ENCODE data around the gene EVX2. TPM values are rescaled to one million over a fixed set of nuclear protein-coding genes. Genes with fewer than 3 reads are reported as not detected.

The EVX2 gene
- polyA plus RNA-seq: not detected
- long read RNA-seq, donor 1: 0 reads
- long read RNA-seq, donor 2: 0 reads
- long read RNA-seq, donor 3: 0 reads
- long read RNA-seq, donor 4: 0 reads
- long read RNA-seq, donor 5: 0 reads
- long read RNA-seq, donor 6: 0 reads
- long read RNA-seq, donor 7: 0 reads
- long read RNA-seq, donor 8: 0 reads
- long read RNA-seq, donor 9: 0 reads
- long read RNA-seq, donor 10: 0 reads
- long read RNA-seq, donor 11: 0 reads

DNA sequence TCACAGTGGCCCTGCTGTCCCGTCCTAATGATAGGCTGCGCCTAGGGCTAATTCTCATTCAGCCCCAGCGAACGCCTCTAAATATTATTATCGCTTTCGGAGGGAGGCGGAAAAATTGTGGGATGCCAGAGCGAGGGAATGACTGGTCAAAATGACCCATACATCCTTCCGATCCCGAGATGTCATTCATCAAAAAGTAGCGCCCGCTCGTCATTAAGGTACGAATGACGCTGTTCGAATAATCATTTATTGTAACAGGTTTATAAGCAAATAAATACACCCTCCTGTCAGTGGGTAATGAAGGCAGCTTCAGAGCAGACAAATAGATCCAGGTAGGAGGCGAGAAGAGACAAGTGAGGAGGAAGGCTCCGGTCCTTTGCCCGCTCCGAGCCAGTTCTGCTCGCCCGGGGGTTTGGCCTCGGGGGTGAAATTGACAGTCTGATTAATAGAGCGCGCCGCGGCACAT is at the start of gene EVX2:
Gene EVX2, minus strand, starts transcription at position 167 of the 466 bp plus-strand sequence. CDS start 186 bp downstream, outside the sequence.
- Histone ChIP-seq H3K9me3 (ENCODE audit: control insufficient read depth, low read depth, low read length) (peaks cover 41% of the 10 kb centered on the region), H3K27me3 (ENCODE audit: control insufficient read depth, insufficient read depth, low read length) (peaks cover 97% of the 10 kb centered on the region), H3K4me3 (ENCODE audit: low read length) (no peak within 1 kb of the TSS), H3K4me1 (ENCODE audit: control insufficient read depth, insufficient read depth, low read length) (peaks cover 13% of the 10 kb centered on the region), H3K27ac (ENCODE audit: low read length) (no peak within 1 kb of the TSS), H3K36me3 (ENCODE audit: control insufficient read depth, insufficient read depth, low read length) (no peaks in the 10 kb centered on the region)
- no CpG with 5 or more reads among the region's 27 CpGs for WGBS (ENCODE audit: insufficient coverage, low lambda C conversion rate)
- no peak for DNase-seq

DNA sequence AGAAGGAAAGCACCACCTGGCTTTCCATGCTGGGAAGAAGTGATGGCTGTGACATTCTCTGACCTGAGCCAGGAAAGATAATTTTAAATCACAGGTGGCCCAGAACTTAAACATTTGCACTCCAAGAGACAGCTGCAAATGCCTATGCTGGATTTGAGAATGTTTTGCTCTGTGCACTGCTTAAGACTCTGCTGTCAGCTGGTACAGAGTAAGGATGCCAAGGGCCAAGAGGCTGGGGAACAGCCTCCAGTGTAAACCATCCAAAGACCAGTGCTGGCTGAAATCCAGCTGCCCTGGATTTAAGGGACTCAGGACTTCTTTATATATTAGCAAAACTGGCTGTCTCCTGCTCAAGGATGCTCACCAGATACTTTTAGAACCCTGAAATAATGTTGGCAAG is 49.6 kb upstream of the EVX2 start:
- Histone ChIP-seq H3K27ac (ENCODE audit: low read length) (no peak overlapping the region), H3K27me3 (ENCODE audit: control insufficient read depth, insufficient read depth, low read length) (peaks cover 91% of the 10 kb centered on the region), H3K36me3 (ENCODE audit: control insufficient read depth, insufficient read depth, low read length) (no peaks in the 10 kb centered on the region), H3K9me3 (ENCODE audit: control insufficient read depth, low read depth, low read length) (peaks cover 6% of the 10 kb centered on the region), H3K4me1 (ENCODE audit: control insufficient read depth, insufficient read depth, low read length) (peaks cover 2% of the 10 kb centered on the region), H3K4me3 (ENCODE audit: low read length) (no peak overlapping the region)
- no peak for DNase-seq

DNA sequence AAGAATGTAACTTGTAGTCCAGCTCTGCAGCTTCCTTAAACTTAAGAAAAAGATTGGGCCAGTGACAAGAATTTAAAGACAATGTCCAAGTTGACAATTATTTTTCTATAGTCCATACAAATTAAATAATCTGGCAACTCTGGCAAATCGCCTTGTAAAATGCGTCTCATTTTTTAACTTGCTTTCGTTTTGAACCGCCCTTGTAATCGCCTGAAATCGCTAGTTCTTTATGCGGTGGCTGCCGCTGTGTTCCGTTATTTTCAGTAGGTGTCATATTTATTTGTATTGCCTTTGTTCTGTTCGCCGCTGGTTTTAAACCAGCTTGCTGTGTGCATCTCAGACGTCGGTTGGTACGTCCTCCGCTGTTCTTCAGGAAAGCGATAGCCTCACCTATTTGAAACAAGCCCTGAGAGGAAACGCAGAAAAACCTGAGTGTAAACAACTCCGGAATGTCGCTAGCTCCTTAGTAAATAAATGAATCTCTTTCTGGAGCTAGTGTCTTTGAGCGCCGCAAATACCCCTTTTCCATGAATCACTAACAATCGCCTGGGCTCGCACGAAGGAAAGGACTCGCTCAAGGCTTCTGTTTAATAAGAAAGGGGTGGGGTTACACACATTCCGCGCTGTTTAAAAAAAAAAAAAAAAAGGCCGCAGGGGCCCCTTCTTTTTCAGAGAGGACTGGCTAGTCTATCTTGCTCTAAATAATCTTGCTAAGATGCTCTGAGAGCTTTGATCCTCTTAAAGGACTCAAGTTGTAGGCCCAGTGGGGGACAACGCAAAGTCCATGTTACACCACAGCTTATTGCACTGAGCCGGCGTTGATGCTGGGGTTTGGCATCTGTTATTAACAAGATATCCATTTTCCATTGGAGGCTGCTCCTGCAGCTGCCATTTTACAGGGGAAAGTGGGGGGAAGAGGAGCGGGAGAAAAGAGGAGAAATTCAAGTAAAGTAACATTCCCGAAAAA is 48.7 kb upstream of the EVX2 start:
- no CpG with 5 or more reads among the region's 33 CpGs for WGBS (ENCODE audit: insufficient coverage, low lambda C conversion rate)
- Histone ChIP-seq H3K27ac (ENCODE audit: low read length) (no peak overlapping the region), H3K4me3 (ENCODE audit: low read length) (peak overlapping the region; percentile 17), H3K36me3 (ENCODE audit: control insufficient read depth, insufficient read depth, low read length) (no peaks in the 10 kb centered on the region), H3K27me3 (ENCODE audit: control insufficient read depth, insufficient read depth, low read length) (peaks cover 91% of the 10 kb centered on the region), H3K4me1 (ENCODE audit: control insufficient read depth, insufficient read depth, low read length) (peaks cover 2% of the 10 kb centered on the region), H3K9me3 (ENCODE audit: control insufficient read depth, low read depth, low read length) (peaks cover 6% of the 10 kb centered on the region)
- DNase-seq: no peak

DNA sequence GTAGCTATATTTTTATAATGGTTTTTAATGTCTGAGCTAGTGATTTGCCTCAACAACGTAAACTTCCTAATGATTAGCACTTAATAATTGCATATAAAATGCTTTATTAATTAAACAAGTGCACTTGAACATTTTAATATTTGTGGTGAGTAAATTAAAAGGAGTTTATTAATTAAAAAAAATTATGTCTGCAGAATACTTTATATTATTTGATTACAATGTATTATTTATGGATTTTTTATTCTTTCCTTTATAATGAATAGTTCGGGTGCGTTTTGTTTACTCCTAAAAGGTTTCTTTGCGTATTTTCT is 48.0 kb upstream of the EVX2 start:
- no peak overlapping the region for H3K27ac ChIP-seq (ENCODE audit: low read length)
- peaks cover 5% of the 10 kb centered on the region for H3K9me3 ChIP-seq (ENCODE audit: control insufficient read depth, low read depth, low read length)
- WGBS (ENCODE audit: insufficient coverage, low lambda C conversion rate): 20% methylated on average over 1 of the region's 4 CpGs
- H3K36me3 ChIP-seq (ENCODE audit: control insufficient read depth, insufficient read depth, low read length): no peaks in the 10 kb centered on the region
- H3K4me3 ChIP-seq (ENCODE audit: low read length): no peak overlapping the region
- no peak for DNase-seq
- H3K4me1 ChIP-seq (ENCODE audit: control insufficient read depth, insufficient read depth, low read length): peaks cover 2% of the 10 kb centered on the region
- H3K27me3 ChIP-seq (ENCODE audit: control insufficient read depth, insufficient read depth, low read length): peaks cover 89% of the 10 kb centered on the region

DNA sequence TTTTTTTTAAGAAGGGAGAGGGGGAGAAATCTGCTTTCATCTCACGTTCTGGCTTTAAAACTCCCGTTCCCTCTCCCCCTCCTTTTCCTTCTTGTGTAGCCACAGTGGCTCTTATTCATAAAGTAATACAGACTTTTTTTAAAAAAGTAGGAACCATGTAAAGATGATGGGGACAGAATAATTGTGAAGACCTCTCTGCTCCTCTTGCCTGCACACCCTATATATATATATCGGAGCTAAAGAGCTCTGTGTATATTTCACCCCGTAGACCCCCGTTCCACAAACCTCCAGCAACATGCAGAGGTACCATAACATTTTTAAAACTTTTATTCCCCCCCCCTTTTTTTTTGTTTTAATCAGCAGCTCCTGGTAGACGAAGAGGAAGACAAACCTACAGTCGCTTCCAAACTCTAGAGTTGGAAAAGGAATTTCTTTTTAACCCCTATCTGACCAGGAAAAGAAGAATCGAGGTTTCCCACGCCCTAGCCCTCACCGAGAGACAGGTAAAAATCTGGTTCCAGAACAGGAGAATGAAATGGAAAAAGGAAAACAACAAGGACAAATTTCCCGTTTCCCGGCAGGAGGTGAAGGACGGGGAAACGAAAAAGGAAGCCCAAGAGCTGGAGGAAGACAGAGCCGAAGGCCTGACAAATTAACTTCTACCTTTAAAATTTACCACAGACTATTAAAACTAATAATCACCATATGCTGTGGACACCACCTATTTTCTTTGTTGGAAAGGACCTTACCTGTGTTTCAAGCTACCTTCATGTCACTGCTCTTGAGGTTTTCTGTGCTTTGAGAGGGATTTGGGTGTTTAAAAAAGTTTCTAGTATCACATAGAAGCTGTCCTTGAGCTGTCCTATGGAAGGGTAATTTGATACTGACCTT is 47.4 kb upstream of the EVX2 start:
- peaks cover 4% of the 10 kb centered on the region for H3K9me3 ChIP-seq (ENCODE audit: control insufficient read depth, low read depth, low read length)
- no peaks in the 10 kb centered on the region for H3K36me3 ChIP-seq (ENCODE audit: control insufficient read depth, insufficient read depth, low read length)
- H3K4me3 ChIP-seq (ENCODE audit: low read length): peak overlapping the region; percentile 30
- peaks cover 2% of the 10 kb centered on the region for H3K4me1 ChIP-seq (ENCODE audit: control insufficient read depth, insufficient read depth, low read length)
- DNase-seq: no peak
- peaks cover 90% of the 10 kb centered on the region for H3K27me3 ChIP-seq (ENCODE audit: control insufficient read depth, insufficient read depth, low read length)
- peak overlapping the region; percentile 37 for H3K27ac ChIP-seq (ENCODE audit: low read length)
- 17% methylated on average over 10 of the region's 15 CpGs for WGBS (ENCODE audit: insufficient coverage, low lambda C conversion rate)

DNA sequence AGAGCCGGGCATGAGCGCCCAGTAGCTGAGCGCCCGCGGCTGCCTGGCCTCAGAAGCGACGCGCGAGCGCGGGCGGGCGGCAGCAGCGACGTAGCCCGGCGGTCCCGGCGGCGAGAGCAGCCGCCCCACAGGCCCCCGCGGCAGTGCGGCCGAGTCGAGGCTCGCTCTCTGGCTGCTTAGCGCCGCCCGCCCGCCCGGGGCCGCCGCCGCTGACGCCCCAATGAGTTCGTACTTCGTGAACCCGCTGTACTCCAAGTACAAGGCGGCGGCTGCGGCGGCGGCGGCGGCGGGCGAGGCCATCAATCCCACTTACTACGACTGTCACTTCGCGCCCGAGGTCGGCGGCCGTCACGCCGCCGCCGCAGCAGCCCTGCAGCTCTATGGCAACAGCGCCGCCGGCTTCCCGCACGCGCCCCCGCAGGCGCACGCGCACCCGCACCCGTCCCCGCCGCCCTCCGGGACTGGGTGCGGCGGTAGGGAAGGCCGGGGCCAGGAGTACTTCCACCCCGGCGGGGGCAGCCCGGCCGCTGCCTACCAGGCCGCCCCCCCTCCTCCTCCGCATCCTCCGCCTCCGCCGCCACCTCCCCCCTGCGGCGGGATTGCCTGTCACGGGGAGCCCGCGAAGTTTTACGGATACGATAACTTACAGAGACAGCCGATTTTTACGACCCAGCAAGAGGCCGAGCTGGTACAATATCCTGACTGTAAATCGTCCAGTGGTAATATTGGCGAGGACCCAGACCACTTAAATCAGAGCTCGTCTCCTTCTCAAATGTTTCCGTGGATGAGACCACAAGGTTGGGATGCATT is 46.6 kb upstream of the EVX2 start:
- Histone ChIP-seq H3K27ac (ENCODE audit: low read length) (peak overlapping the region; percentile 37), H3K4me1 (ENCODE audit: control insufficient read depth, insufficient read depth, low read length) (peaks cover 2% of the 10 kb centered on the region), H3K4me3 (ENCODE audit: low read length) (peak overlapping the region; percentile 30), H3K36me3 (ENCODE audit: control insufficient read depth, insufficient read depth, low read length) (no peaks in the 10 kb centered on the region), H3K27me3 (ENCODE audit: control insufficient read depth, insufficient read depth, low read length) (peaks cover 90% of the 10 kb centered on the region), H3K9me3 (ENCODE audit: control insufficient read depth, low read depth, low read length) (peaks cover 4% of the 10 kb centered on the region)
- WGBS (ENCODE audit: insufficient coverage, low lambda C conversion rate): no CpG with 5 or more reads among the region's 100 CpGs
- peak in 1 of 2 donors; percentile 54 for DNase-seq

DNA sequence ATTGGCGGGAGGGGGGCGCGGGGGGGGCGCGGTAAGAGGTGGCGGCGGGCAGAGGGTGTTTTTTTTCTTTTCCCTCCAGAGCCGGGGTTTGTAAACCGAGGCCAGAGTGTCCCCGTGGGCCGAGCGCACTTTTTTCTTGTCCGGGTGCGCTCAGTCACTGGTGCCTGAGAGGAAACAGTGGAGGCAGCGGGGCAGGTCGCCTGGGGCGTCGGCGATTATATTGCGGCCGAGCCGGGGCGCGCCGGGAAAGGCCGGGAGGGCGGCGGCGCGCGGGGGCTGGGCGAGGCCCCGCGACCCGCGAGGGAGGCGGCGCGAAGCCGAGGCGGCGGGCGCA is 46.0 kb upstream of the EVX2 start:
- no peaks in the 10 kb centered on the region for H3K36me3 ChIP-seq (ENCODE audit: control insufficient read depth, insufficient read depth, low read length)
- peaks cover 90% of the 10 kb centered on the region for H3K27me3 ChIP-seq (ENCODE audit: control insufficient read depth, insufficient read depth, low read length)
- no CpG with 5 or more reads among the region's 43 CpGs for WGBS (ENCODE audit: insufficient coverage, low lambda C conversion rate)
- H3K27ac ChIP-seq (ENCODE audit: low read length): peak overlapping the region; percentile 65
- H3K9me3 ChIP-seq (ENCODE audit: control insufficient read depth, low read depth, low read length): peaks cover 4% of the 10 kb centered on the region
- no peak for DNase-seq
- peak overlapping the region; percentile 25 for H3K4me3 ChIP-seq (ENCODE audit: low read length)
- H3K4me1 ChIP-seq (ENCODE audit: control insufficient read depth, insufficient read depth, low read length): peaks cover 2% of the 10 kb centered on the region

DNA sequence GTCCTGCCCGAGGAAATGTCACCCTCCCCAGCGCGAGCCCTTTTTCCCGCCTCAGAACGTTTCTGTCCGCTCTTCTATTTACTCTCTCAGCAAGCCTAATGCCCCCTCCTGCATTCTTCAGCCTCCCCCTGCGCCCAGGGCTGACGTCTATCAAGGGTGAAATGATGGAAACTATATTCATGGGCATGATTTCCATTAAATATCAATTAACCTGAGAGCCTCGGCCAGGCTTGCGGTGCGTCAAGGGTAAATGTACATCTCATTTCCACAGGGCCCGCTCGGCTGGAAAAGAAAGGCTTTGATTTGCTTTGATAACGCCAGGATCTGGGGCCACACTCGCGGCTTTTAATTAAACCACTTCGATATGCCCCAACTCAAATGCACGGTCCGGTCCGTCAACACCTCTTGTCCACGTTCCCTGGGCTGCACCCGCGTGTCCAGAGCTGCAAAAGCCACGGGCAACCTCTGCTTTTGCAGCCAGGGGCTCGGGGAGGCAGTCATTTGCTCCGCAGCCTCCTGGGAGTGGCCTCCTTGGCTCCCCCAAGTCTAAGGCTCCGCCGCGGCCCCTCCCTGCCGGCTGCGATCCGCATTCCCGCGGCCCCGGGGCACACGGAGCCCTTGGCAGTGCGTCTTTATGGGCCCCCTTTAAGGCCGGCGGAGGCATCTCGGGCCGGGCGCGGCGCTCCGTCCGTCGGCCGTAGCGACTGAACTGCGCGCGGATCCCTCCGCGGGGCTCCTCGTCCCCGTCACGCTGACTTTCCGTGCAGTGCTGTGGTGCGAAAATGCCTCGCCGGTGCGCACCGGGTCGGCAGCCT is 45.4 kb upstream of the EVX2 start, which contains the start of gene HOXD8:
Gene HOXD8, plus strand, starts transcription at position 724 of the 815 bp plus-strand sequence. CDS start 662 bp downstream, outside the sequence.
- peak within 1 kb of the TSS; percentile 65 for H3K27ac ChIP-seq (ENCODE audit: low read length)

More for the DNA sequence above, 45.4 kb upstream of the EVX2 start, which contains the start of gene HOXD8:
- Histone ChIP-seq H3K27me3 (ENCODE audit: control insufficient read depth, insufficient read depth, low read length) (peaks cover 90% of the 10 kb centered on the region), H3K36me3 (ENCODE audit: control insufficient read depth, insufficient read depth, low read length) (no peaks in the 10 kb centered on the region), H3K4me3 (ENCODE audit: low read length) (peak within 1 kb of the TSS; percentile 50), H3K9me3 (ENCODE audit: control insufficient read depth, low read depth, low read length) (peaks cover 7% of the 10 kb centered on the region), H3K4me1 (ENCODE audit: control insufficient read depth, insufficient read depth, low read length) (peaks cover 2% of the 10 kb centered on the region)
- no CpG with 5 or more reads among the region's 64 CpGs for WGBS (ENCODE audit: insufficient coverage, low lambda C conversion rate)
- peak; percentile 50 to 66 for DNase-seq
